Ureter (tissue), 1 donor: ENCODE data around the gene SRPK1. TPM values are rescaled to one million over a fixed set of nuclear protein-coding genes. Genes with fewer than 3 reads are reported as not detected.
"Not testable (repeated sequence)": the region's sequence is repeated elsewhere in the genome, so short reads cannot be mapped to it uniquely, and the experiment has no call there.

Experiments used
- DNase-seq: peaks from one replicate; pipeline ENCODE4 v3.0.0-alpha.2; 2020; ENCODE audit warnings: low spot score
- total RNA-seq: library from RNA; stranded (reverse); gene quantifications from one replicate; pipeline ENCODE4 v1.2.4, GENCODE V29; 2023
- donor health status: DM: yes; HTN: yes; CAD: no.

Gene SRPK1
- total RNA-seq, 1 donor from 2014 or later = 72.9 TPM

GRCh38 chr6:35931120-35931561 lies 10.2 kb upstream of the SRPK1 start:
- DNase-seq = no peak

GRCh38 chr6:35929601-35930000 lies 8.7 kb upstream of the SRPK1 start:
- no peak for DNase-seq

- DNase-seq = no peak
Measured at GRCh38 chr6:35926509-35927215, 5.8 kb upstream of the SRPK1 start.

GRCh38 chr6:35925961-35926360 lies 5.1 kb upstream of the SRPK1 start:
- no peak for DNase-seq

- DNase-seq = no peak
Measured at GRCh38 chr6:35924146-35924545, 3.2 kb upstream of the SRPK1 start.

- DNase-seq = no peak
Measured at GRCh38 chr6:35922139-35922554, 1.2 kb upstream of the SRPK1 start.

- peak; percentile 48 for DNase-seq
Measured at GRCh38 chr6:35919827-35920751, 809 bp downstream of the SRPK1 start.

- DNase-seq = no peak
Measured at GRCh38 chr6:35919085-35919826, 1.6 kb downstream of the SRPK1 start.

- not testable (repeated sequence) for DNase-seq
Measured at GRCh38 chr6:35916893-35917292, 4.0 kb downstream of the SRPK1 start.

- DNase-seq = no peak
Measured at GRCh38 chr6:35916056-35916455, 4.8 kb downstream of the SRPK1 start.

GRCh38 chr6:35914536-35914935 lies 6.4 kb downstream of the SRPK1 start:
- DNase-seq = no peak

- DNase-seq = no peak
Measured at GRCh38 chr6:35911871-35912653, 8.8 kb downstream of the SRPK1 start.

- DNase-seq = not testable (repeated sequence)
Measured at GRCh38 chr6:35909571-35909970, 11.3 kb downstream of the SRPK1 start.

- not testable (repeated sequence) for DNase-seq
Measured at GRCh38 chr6:35908753-35909401, 12.0 kb downstream of the SRPK1 start.

- no peak for DNase-seq
Measured at GRCh38 chr6:35907750-35908149, 13.1 kb downstream of the SRPK1 start.

GRCh38 chr6:35906499-35906846 lies 14.4 kb downstream of the SRPK1 start:
- no peak for DNase-seq

- no peak for DNase-seq
Measured at GRCh38 chr6:35905841-35906498, 14.9 kb downstream of the SRPK1 start.

GRCh38 chr6:35905141-35905785 lies 15.6 kb downstream of the SRPK1 start:
- no peak for DNase-seq

- DNase-seq = no peak
Measured at GRCh38 chr6:35903679-35904078, 17.2 kb downstream of the SRPK1 start.

GRCh38 chr6:35900448-35900847 lies 20.4 kb downstream of the SRPK1 start:
- DNase-seq = no peak
